NT2/D1 (cell line): ENCODE data around the gene NPHS1.

Source experiments
- DNase-seq: peaks from one replicate; pipeline ENCODE4 v3.0.0-alpha.2; 2011; ENCODE audit warnings: low read depth, low spot score
- H3K27me3 ChIP-seq: 2 replicates; pipeline ENCODE4 v1.6.0; 2011; ENCODE audit warnings: mild to moderate bottlenecking; ENCODE audit not compliant: insufficient read length, insufficient read depth
- H3K36me3 ChIP-seq: 2 replicates; pipeline ENCODE4 v1.6.1; 2011; ENCODE audit warnings: mild to moderate bottlenecking, low read length, mixed read lengths; ENCODE audit not compliant: insufficient read depth, insufficient read length
- H3K4me1 ChIP-seq: 2 replicates; pipeline ENCODE4 v1.5.1; 2011; ENCODE audit not compliant: insufficient read depth, insufficient read length
- H3K4me3 ChIP-seq: 2 replicates; pipeline ENCODE4 v1.5.1; 2011; ENCODE audit warnings: low read depth; ENCODE audit not compliant: insufficient read length
- H3K9ac ChIP-seq: 2 replicates; pipeline ENCODE4 v1.6.0; 2011; ENCODE audit warnings: low read depth; ENCODE audit not compliant: insufficient read length
- H3K9me3 ChIP-seq: 2 replicates; pipeline ENCODE4 v1.5.1; 2011; ENCODE audit warnings: mild to moderate bottlenecking, low read length; ENCODE audit not compliant: insufficient read depth
- SUZ12 ChIP-seq: IDR thresholded peaks from 2 replicates; pipeline ENCODE4 v1.6.1; 2011; ENCODE audit not compliant: insufficient read length, insufficient read depth; ENCODE audit errors: extremely low read depth
- YY1 ChIP-seq: IDR thresholded peaks from 2 replicates; pipeline ENCODE4 v1.6.1; 2011; ENCODE audit not compliant: insufficient read length, insufficient read depth
- ZNF274 ChIP-seq: IDR thresholded peaks from 2 replicates; pipeline ENCODE4 v1.6.1; 2011; ENCODE audit warnings: mild to moderate bottlenecking, low read depth, low read length

The NPHS1 gene

GRCh38 chr19:35791814-35792279 is 60.5 kb downstream of the NPHS1 start:
- TF ChIP-seq YY1 (no peak), SUZ12 (no peak), ZNF274 (no peak)
- H3K4me1 ChIP-seq = peaks cover 17% of the 10 kb centered on the region

GRCh38 chr19:35790981-35791813 is 61.1 kb downstream of the NPHS1 start:
- no peaks in the 10 kb centered on the region for H3K27me3 ChIP-seq
- TF ChIP-seq SUZ12 = no peak
- TF ChIP-seq ZNF274 = no peak
- no peak for TF ChIP-seq YY1
- H3K9ac ChIP-seq = no peak overlapping the region
- peaks cover 19% of the 10 kb centered on the region for H3K4me1 ChIP-seq
- H3K36me3 ChIP-seq = no peaks in the 10 kb centered on the region
- DNase-seq = no peak
- H3K4me3 ChIP-seq = no peak overlapping the region
- H3K9me3 ChIP-seq = no peaks in the 10 kb centered on the region

More at GRCh38 chr19:35791814-35792279, 60.5 kb downstream of the NPHS1 start:
- no peak for DNase-seq
- H3K36me3 ChIP-seq = no peaks in the 10 kb centered on the region
- no peak overlapping the region for H3K4me3 ChIP-seq
- no peaks in the 10 kb centered on the region for H3K9me3 ChIP-seq
- no peak overlapping the region for H3K9ac ChIP-seq
- no peaks in the 10 kb centered on the region for H3K27me3 ChIP-seq

GRCh38 chr19:35789978-35790944 is 62.0 kb downstream of the NPHS1 start:
- Histone ChIP-seq H3K36me3 (no peaks in the 10 kb centered on the region), H3K4me1 (peaks cover 20% of the 10 kb centered on the region), H3K9me3 (no peaks in the 10 kb centered on the region), H3K9ac (no peak overlapping the region), H3K4me3 (no peak overlapping the region), H3K27me3 (no peaks in the 10 kb centered on the region)
- no peak for DNase-seq
- TF ChIP-seq ZNF274 (no peak), YY1 (no peak)

GRCh38 chr19:35789195-35789977 is 62.9 kb downstream of the NPHS1 start:
- peaks cover 22% of the 10 kb centered on the region for H3K4me1 ChIP-seq
- no peak for TF ChIP-seq YY1
- TF ChIP-seq ZNF274 = no peak
- TF ChIP-seq SUZ12 = no peak
- no peak overlapping the region for H3K4me3 ChIP-seq
- no peak overlapping the region for H3K9ac ChIP-seq
- no peaks in the 10 kb centered on the region for H3K27me3 ChIP-seq
- no peaks in the 10 kb centered on the region for H3K36me3 ChIP-seq
- DNase-seq = no peak
- H3K9me3 ChIP-seq = no peaks in the 10 kb centered on the region

GRCh38 chr19:35788205-35788960 is 63.9 kb downstream of the NPHS1 start:
- Histone ChIP-seq H3K9ac (no peak overlapping the region), H3K27me3 (no peaks in the 10 kb centered on the region), H3K4me3 (no peak overlapping the region), H3K9me3 (no peaks in the 10 kb centered on the region), H3K4me1 (peaks cover 24% of the 10 kb centered on the region), H3K36me3 (no peaks in the 10 kb centered on the region)
- no peak for TF ChIP-seq YY1
- TF ChIP-seq ZNF274 = no peak
- DNase-seq = no peak

- no peak for TF ChIP-seq YY1
Measured at GRCh38 chr19:35787227-35787799, 65.0 kb downstream of the NPHS1 start.

More at GRCh38 chr19:35787227-35787799, 65.0 kb downstream of the NPHS1 start:
- DNase-seq = no peak
- Histone ChIP-seq H3K27me3 (no peaks in the 10 kb centered on the region), H3K9me3 (no peaks in the 10 kb centered on the region), H3K4me3 (no peak overlapping the region), H3K9ac (no peak overlapping the region), H3K4me1 (peaks cover 24% of the 10 kb centered on the region), H3K36me3 (no peaks in the 10 kb centered on the region)
